Lower leg skin (tissue), 3 donors: ENCODE data around the gene PYDC1.

ENCODE experiments used
- POLR2A ChIP-seq, 2 donors: fragments of 450-650 bp; IDR thresholded peaks; one replicate each; pipeline ENCODE4 v1.6.1; 2016 to 2017; ENCODE audit warnings: antibody characterized with exemption in 2 of 2, mild to moderate bottlenecking in 1 of 2, moderate library complexity in 1 of 2
- TF ChIP-seq, protein P1 (sequence below), 3 donors: fragments of 450-650 bp; IDR thresholded peaks; one replicate each; pipeline ENCODE4 v1.5.1; 2016; ENCODE audit warnings: antibody characterized with exemption in 3 of 3, mild to moderate bottlenecking in 3 of 3, moderate library complexity in 2 of 3

- TF ChIP-seq, protein P1, sequence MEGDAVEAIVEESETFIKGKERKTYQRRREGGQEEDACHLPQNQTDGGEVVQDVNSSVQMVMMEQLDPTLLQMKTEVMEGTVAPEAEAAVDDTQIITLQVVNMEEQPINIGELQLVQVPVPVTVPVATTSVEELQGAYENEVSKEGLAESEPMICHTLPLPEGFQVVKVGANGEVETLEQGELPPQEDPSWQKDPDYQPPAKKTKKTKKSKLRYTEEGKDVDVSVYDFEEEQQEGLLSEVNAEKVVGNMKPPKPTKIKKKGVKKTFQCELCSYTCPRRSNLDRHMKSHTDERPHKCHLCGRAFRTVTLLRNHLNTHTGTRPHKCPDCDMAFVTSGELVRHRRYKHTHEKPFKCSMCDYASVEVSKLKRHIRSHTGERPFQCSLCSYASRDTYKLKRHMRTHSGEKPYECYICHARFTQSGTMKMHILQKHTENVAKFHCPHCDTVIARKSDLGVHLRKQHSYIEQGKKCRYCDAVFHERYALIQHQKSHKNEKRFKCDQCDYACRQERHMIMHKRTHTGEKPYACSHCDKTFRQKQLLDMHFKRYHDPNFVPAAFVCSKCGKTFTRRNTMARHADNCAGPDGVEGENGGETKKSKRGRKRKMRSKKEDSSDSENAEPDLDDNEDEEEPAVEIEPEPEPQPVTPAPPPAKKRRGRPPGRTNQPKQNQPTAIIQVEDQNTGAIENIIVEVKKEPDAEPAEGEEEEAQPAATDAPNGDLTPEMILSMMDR (IDR thresholded peaks at IDR 0.05), result no peak
- peak in 1 of 2 donors; percentile 100 for TF ChIP-seq POLR2A (IDR thresholded peaks at IDR 0.05)
These were observed 37.0 kb downstream of the PYDC1 start, which contains the start of gene FUS for GRCh38 chr16:31179747-31180459.
